Activated CD8-positive, alpha-beta memory T cell treated with anti-CD3 and anti-CD28 coated beads, Interleukin-2, amount 50 U/mL, for 1 hour (primary cell): Measurements from ENCODE around the gene POMT2.
"Not testable (repeated sequence)": the region's sequence is repeated elsewhere in the genome, so short reads cannot be mapped to it uniquely, and the experiment has no call there.

Source experiments
- DNase-seq: peaks from one replicate; pipeline ENCODE4 v3.0.0-alpha.2; 2020; ENCODE audit errors: extremely low read depth

POMT2 gene

DNA sequence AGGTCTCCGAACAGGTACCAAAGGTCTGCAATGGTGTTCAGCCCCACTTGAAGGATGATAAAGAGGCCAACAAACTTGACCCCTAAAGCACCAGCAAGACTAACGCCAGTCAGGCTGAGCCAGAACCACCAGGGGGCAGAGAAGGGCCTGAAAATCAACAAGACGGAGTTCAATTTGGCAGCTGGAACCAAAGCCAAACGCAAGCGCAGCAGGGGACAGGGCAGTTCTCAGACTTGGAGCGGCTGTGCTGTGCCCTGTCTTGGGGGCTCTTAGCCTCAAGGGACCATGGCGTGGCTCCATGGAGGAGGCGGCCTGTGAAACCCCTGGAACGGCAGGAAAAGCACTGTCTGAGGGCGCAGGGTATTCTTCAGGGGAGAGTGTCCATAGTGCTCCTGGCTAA, 19.6 kb downstream of the POMT2 start:
- DNase-seq, result no peak

DNA sequence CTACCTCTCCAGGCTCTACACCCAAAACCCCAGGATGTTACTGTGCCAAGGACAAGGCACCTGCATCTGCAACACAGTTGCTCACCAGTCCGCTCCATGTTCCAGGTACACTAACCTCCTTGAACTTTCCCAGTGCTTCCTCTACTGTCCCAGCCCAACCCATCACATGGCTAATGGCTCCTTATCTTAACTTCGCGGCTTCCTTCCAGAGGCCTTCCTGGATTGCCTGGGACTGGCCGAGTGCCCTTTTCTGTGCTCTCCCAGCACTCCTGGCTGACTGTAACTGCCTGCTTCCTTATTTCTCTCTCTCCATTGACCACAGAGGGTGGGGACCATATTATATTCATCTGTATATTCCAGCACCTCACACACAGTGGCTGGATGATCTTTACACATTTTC, 20.9 kb downstream of the POMT2 start:
- no peak for DNase-seq

DNA sequence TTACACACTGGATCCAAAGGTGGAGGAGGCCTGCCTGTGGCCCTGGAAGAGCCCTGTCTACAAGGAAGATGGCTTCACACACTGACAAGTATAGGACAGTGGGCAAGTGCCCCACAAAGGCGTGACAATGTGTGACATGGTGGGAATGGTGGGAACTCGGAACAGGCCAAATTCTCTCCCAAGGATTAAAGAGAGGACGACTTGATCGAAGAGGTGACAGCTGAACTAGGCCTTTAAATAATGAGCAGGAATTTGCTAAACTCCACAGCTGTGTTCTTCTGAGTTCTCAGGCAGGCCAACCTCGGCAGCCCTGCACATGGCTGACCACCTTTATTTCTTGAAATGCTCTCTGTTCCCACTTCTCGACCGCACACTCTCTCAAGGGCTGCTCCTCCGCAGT, 23.8 kb downstream of the POMT2 start:
- no peak for DNase-seq

DNA sequence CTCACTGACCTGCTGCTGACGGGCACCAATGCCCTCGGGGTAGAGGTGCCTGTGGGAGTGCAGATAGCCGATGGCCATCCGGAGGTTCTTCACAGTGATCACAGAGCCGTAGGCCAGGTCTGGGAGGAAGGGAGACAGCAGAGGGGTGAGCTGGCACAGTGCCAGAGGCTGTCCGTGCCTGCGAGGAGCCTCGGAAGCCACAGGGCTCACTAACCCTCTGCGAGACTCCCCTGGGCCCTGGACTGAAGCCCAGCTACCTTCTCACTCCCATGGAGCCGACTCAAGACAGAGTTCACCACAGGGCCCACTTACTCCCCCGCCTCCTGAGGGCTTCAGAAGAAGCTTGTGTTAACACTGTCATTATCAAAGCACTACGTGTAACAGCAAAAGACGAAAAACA, 24.5 kb downstream of the POMT2 start:
- DNase-seq, result no peak

DNA sequence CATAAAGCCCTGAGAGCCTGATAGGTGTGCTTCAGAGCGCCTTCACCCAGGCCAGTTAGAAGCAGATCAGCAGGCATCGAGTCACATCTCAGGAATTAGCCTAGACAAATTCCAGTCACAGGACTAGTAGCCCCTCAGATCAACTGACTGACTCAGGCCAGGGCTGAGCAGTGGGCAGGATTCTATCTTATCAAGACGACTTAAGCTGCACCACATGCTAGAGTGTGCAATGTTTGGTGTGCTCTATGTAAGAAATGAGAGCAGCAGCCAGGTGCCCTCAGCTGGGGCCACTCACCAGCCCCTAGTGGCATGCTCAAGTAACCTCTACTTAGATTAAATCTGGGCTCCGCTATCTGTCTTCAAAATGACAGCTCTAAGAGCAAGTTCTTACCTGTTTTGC, 30.0 kb downstream of the POMT2 start:
- DNase-seq, result no peak

DNA sequence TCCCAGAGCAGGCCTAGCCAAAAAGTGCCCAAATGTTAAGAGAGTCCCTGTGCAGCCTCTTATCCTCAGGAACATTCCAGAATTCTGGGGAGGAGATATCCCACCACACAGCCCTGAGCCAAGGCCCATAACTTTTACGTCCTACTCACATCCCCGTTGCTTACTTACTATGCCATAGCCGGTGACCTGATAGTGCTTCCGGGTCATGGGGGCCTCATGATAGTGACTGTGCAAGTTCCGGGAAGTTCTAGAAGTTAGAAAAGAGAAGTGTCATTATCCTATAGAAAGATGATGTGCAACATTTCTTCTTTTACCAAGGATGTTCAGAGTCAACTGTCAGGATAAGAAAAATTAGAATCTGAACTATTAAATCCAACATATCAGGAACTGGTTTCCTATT, 34.1 kb downstream of the POMT2 start:
- DNase-seq, result no peak

DNA sequence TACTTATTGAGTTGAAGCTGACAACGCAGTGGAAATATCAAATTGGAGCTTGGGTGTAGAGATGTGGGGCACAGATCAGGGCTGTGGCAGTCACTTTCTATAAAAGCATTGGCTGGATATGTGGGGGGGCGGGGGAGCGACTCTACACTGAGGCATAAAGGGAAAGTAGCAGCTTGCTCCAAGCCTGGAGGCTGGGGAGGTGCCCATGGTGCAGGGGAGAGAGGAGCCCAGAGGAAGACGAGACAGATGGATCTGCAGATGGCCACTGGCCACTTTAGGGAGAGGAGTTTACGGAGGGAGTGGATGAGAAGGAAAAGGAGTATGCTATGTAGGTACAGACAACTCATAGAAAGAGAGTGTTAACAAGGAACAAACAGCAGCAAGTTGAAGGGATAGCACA, 36.2 kb downstream of the POMT2 start:
- DNase-seq, result no peak

DNA sequence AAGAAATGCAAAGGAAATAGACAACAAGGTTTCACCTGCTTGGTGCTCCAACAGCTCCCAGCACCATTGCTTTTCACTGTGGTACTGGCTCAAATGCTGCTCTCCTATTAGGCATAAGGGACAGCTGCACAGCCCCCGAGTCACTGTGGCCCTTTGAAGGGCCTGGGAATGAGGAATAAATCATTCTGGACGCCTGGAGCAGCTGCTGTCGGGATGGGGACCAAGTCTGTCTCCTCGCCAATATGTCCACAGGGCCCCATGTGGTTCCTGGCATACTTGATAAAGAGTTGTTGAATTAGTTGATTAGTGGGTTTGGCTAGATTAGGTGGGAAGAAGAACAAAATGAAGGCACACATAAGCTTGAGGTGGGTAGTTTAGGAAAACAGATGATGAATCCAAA, 36.6 kb downstream of the POMT2 start:
- no peak for DNase-seq

DNA sequence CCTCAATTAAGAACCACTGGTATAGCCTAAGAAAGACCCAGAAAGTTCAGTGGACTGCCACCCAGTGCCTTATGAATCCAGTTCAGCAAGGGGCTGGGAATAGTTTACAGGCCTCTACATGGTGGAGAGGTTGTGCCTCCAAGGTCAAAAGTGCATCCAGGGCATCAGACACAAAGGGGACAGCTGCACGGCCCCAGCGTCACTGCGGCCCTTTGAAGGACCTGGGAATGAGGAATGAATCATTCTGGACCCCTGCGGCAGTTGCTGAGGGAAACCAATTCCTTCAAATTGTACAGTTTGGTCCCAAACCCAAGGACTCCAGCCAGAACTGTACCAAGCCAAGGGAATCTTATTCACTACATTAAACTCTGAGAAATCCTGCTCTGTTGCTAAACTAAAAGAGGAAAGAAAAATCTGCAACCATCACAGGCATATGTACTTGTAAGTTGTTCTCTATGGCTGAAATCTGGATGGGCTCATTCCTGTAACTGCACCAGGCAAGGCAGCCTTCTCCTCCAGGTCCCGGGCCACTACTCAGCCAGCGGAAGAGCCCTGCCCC, 38.8 kb downstream of the POMT2 start:
- DNase-seq, result no peak

DNA sequence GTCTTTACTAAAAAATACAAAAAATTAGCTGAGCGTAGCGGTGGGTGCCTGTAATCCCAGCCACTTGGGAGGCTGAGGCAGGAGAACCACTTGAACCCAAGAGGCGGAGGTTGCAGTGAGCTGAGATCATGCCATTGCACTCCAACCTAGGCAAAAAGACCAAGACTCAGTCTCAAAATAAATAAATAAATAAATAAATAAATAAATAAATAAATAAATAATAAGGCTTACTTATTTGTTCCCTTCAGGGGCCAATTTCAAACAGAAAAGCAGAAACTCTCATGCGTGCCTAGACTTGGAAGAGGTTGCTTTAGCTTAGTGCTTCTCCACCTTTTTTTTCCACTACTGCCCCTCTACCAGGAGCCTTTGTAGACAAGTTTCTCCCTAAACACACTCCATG, 39.8 kb downstream of the POMT2 start:
- DNase-seq, result not testable (repeated sequence)

DNA sequence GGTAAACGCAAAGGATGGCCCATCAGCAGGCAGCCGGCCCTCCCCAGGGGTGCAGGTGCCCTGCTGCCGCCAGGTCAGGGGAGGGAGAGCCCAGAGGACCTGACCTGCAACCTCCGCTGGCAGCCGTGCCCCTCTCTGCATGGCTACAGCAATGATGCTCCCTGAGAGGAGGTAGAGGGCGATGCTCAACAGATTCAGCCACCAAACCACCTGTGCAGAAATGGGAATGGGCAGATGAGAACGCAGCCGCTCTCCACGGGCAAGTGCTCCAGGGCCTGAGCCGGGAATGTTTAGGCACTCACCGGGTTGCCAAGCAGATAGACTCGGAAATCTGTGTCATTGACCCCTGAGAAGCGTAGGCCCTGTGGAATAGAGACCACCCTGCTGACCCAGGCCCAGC, 41.0 kb downstream of the POMT2 start:
- DNase-seq, result no peak

DNA sequence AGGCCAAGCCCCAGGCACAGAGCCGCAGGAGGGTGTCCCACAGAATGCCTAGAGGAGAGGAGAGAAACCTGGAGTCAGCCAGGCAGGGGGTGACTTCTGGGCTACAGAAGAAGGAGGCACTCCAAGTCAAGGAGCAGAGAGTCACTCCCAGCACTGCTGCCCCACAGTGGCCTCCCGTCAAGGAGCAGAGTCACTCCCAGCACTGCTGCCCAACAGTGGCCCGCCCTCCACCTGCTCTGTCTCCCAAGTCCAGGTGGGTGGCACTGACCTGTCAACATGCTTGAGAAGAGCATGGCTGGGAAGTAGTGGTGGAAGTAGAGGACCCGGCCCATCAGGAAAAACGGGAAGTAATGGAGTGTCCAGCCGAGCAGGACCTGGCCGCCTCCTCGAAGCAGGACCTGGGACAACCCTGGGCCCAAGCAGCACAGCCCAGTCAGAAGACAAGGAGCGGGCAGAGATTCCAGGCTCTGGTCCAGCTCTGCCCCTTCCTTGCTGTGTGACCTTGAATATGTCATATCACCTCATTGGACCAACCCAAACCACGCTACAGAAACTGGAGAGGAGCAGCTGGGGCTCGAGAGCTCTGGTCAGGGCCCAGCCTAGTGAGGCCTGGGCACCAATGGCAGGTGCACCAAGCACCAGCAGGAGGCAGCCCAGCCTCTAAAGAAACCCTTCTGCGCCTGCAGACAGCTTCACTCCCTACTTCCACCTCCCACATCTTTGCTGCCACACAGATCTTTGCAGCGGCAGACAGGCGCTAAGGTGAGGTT, 42.0 kb downstream of the POMT2 start:
- DNase-seq, result no peak

DNA sequence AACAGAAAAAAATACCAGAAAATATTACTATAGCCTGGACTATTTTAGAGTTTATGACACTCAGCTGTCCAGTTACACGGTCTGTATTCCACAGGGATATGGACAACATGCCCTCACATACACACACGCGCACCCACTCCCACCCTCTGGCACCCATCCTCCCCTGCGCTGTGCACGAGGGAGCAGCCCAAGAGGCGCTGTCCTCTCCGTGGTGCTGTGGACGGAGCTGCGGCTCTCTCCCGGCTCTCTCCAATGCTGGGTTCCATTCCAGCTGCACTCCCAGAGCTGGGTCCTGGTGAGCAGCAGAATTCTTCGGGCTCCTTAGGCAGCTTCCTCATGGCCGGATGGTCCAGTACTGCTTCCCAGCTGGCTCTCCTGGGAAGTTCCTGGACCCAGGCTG, 43.7 kb downstream of the POMT2 start:
- no peak for DNase-seq

DNA sequence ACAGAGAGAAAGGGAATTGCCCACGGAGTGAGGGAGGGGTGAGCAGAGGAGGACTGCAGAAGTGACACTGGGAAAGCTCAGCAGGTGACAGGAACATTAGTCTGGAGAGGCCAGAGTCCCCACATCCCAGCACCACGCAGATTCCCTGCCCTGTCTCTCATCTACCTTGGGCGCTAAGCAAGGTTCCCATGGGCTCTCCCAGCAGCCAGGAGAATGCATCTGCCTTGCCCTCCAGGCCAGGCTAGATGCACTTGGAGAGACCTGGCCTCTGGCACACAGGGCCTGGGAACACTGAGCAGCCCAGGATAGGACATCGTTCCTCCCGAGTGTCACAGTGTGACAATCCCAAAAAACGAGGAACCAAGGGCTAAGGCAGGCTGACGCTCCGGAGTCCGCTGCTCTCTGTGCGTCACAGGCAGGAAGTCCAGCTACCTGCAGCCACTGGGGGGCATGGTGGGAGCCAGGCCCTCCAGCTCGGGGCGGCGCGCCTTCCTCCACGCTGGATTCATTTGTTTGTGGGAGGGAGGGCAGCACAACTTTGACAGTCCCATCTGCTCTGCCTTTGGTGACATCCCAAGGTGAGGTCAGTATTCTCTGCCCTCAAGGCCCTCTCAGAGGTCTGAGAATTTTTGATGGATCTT, 44.3 kb downstream of the POMT2 start:
- DNase-seq, result no peak

DNA sequence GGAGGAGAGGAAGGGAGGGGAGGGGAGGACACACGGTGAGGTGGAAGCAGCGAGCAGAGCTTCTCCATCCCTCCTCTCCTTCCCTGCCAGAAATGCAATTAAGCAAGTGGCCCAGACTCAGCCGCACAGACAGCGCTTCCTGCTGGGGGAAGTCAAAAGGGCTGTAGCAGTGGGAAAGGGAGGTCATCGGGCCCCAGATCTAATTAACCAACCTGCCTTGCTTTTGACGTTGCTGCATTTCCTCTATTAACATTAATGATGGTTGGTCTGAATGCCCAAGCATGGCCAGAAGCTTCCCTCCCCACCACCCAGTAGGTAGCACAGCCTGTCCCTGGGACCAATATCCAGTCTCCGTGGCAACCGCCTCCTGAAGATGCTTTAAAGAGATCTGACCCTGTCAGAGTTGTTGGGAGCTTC, 45.1 kb downstream of the POMT2 start:
- DNase-seq, result no peak

DNA sequence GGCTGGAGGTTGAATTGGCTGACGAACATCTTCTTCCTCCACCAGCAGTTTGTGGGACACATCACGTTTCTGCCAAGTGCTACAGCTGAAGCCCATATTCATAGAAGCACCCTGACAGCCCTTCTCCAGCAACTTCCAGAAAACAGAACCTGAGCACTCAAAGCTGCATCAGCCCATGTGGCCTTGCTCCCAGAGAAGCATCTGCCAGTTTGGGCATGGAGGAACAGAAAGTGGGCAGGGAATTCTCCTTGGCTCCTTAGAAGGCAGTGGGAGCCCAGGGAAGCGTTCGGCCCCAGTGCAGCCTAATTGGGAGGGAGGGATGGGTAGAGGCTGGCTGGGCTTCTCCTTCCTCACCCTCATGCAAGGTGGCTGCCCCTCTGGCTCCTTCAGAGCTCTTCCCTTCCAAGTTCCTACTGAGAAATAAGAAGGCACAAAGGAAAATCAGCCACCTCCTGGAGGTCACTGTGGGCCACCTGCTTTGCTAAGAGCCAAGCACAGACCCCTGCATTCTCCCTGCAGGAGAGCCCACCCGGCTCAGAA, 45.6 kb downstream of the POMT2 start:
- DNase-seq, result no peak

DNA sequence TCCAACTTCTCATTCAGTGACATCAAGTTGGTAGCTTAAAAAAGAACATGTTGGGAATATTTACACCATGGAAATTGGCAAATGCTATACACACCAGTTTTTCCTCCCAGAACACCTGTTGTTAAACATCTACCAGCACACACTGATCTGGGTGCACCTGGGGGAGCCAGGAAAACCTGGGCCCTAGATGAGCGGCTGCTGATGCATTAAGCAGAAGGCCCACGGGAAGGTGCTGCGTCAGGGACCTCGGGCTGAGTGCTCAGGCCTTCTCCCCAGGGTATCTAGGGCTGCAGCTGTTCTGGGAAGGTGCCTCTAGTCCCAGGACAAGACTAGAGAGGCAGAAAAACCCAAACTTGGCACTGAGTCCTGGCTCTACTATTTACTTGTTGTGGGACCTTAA, 46.9 kb downstream of the POMT2 start:
- no peak for DNase-seq

DNA sequence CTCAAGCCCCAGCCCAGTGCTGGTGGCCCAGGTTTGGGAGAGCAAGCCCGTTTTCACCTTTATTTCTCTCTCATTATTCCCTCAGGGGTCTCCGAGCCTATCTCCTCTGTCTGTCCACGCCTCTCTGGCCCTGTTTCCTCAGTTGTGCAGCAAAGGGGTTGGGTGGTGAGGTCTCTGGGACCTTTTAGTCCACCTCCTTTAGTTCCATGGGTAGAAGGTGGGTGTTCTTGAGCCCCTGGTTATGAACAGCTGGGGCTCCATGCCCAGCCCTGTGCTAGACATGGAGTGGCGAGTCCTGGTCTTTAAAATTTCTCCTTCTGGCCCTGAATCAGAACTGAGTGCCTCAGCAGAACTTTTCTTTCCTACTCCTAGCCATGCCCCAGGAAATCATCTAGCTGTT, 48.4 kb downstream of the POMT2 start:
- no peak for DNase-seq

DNA sequence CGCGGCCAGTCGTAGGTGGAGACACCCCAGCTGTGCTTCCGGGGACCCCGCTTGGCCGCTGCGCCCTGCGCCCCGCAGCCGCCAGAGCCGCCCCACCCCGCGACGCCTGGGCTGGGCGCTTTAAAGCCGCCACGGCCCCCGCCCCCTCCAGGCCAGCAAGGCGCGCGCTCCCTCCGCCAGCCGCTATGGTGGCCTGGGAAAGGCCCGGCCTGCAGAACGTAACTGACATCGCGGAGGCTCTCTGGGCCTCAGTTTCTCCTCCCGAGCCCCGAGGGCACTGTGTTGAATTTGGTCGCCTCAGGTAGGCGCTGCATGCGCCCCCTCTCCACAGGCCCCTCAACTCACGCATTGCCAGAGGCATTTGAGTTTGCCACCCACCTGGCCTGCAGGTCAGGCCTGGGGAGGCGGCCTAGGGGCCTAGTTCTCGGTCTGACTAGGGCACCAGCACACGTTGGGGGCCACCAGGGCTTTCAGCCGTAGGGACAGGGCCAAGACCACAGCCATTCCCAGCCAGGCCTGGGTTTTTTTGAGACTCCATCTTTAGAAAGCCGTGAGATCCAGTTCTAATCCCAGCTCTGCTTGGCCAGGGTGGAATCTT, 49.5 kb downstream of the POMT2 start, which contains the start of gene NGB:
Gene NGB (minus strand): TSS at position 94 of the 598 bp plus-strand sequence. CDS start 269 bp downstream, outside the sequence.
- DNase-seq, result no peak

DNA sequence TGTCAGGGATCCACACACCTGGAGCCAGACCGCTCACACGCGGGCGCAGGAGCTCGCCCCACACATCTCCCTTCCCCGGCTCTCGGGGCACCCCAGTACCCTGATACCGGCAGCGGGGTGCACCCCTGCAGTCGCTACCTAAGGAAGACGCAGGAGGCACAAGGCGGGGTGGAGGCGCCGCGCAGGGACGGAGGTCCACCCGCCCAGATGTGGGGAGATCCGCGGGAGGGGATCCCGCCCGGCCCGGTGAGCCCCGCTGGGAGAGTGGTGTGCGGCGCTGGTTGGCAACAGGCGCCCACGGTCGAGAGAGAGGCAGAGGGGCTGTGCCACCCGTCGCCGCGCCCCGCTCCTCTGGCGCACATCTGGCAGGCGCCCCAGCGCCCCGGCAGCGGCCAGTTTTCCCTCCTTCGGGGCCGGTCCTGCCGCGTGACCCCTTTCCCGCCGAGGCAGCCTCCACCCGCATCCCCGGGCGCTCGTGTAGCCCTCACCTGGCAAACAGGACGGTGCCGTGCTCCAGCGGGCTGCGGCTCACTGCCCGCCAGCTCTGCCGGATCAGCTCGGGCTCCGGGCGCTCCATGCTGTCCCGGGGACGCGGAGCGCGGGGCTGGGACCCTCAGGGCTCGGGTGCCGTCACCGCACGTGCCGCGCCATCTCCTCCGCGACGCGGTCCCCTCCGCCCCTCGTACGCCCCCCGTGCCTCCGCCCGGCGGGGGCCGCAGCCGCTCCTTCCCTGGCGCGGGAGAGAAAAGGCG, 50.1 kb downstream of the POMT2 start:
- no peak for DNase-seq

DNA sequence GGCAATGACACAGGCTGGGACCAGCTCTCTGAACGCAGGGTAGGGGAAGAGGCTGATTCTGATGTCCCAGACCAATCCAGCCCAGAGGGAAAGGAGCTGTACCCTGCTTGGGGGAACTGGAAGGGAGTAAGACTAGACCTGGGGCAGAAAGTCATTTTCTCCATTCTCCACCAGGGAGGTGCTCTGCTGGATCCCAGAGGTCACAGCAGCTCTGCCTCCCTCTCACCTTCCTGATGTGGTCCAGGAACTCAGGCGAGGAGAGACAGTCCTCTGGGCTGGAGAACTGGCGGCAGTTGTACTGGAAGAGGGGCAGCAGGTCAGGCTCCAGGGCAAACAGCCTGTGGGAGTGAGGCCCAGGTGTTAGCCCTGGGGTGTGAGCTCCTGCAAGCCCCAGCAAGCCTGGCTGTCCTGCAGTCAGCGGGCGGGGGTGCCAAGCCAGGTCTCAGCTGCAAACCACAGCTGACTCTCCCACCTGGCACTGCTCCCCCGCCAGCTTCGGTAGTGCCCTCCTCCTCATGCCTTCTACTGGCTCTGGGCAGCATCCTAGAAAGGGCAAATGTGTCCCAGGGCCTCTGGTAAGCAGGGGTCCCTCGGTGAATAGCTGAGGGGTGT, 51.6 kb downstream of the POMT2 start:
- no peak for DNase-seq
